Spleen (tissue), 7 donors: ENCODE data around the gene FLNB.

ENCODE experiments used
- CTCF ChIP-seq, 11 experiments: fragments of 200-600 bp in 7 of 11; fragments of 450-650 bp in 4 of 11; sonication (generic) in 4 of 11; IDR thresholded peaks in 8 of 11; conservative IDR thresholded peaks in 3 of 11; 1 replicate in 7 of 11; 2 replicates in 4 of 11; pipeline versions ENCODE4 v1.4.0 to v1.8.0; 2016 to 2021; ENCODE audit warnings: antibody characterized with exemption in 11 of 11, inconsistent platforms in 4 of 11, mild to moderate bottlenecking in 1 of 11
- POLR2AphosphoS5 ChIP-seq, 3 donors: sonication (generic); formaldehyde crosslinking; IDR thresholded peaks; one replicate each; pipeline ENCODE4 v1.5.1; 2017; ENCODE audit warnings: antibody characterized with exemption in 3 of 3
- donor health status: DM: no; HTN: no; CAD: no; lungs with moderate emphysema.
- donor health status: DM: no; HTN: no; CAD: no.
- donor health status: DM: no; HTN: no; CAD: no.

- TF ChIP-seq CTCF (IDR thresholded peaks at IDR 0.05 in 8 of 11, conservative IDR thresholded peaks at IDR 0.05 in 3 of 11): no peak
- no peak for TF ChIP-seq POLR2AphosphoS5 (IDR thresholded peaks at IDR 0.05)
Observed at GRCh38 chr3:58029842-58030584, 21.8 kb downstream of the FLNB start.
